Measurements from ENCODE around the gene SLC8A3. TPM values are rescaled to one million over a fixed set of nuclear protein-coding genes. Genes with fewer than 3 reads are reported as not detected.

Gene SLC8A3, protein sequence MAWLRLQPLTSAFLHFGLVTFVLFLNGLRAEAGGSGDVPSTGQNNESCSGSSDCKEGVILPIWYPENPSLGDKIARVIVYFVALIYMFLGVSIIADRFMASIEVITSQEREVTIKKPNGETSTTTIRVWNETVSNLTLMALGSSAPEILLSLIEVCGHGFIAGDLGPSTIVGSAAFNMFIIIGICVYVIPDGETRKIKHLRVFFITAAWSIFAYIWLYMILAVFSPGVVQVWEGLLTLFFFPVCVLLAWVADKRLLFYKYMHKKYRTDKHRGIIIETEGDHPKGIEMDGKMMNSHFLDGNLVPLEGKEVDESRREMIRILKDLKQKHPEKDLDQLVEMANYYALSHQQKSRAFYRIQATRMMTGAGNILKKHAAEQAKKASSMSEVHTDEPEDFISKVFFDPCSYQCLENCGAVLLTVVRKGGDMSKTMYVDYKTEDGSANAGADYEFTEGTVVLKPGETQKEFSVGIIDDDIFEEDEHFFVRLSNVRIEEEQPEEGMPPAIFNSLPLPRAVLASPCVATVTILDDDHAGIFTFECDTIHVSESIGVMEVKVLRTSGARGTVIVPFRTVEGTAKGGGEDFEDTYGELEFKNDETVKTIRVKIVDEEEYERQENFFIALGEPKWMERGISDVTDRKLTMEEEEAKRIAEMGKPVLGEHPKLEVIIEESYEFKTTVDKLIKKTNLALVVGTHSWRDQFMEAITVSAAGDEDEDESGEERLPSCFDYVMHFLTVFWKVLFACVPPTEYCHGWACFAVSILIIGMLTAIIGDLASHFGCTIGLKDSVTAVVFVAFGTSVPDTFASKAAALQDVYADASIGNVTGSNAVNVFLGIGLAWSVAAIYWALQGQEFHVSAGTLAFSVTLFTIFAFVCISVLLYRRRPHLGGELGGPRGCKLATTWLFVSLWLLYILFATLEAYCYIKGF
- total RNA-seq: 0.16 and 1.3 TPM in 2 replicates

DNA sequence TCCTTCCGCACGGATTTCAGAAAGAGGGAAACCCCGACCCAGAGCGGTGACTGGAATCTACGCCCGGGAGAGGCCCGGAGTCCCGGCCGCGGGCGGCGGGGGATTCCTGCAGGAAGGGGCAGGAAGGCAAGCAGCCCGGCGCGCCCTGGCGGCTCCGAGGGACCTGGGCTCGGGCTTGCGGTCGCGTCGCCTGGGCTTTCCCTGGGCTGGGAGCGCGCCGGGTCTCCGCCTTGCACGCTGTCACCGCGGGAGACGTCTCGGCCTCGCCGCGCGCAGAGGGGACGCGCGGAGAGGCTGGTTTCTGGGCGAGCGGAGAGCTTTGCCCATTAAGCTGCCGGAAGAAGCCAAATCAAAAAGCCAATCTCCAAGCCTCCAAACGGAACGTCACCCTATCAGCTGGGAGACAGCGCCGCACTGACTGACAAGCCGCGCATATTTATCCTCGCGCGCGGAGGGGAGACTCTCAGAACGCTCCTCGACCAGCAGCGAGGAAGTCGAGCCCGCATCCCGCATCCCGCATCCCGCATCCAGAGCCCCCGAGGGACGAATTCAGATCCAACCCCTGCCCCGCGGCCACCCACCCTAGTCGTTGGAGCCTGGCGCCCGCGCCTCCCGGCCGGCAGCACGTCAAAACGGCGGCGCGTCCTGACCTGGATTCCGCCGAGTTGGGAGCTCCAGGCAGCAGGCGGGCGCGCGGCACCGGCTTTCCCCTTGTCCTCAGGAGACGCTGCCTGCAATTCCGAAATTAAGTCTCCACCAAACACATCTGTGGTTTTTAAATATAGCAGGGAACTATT lies at the start of gene SLC8A3:
Gene SLC8A3, minus strand, starts transcription at position 293 of the 797 bp plus-strand sequence. CDS start 20,529 bp downstream, outside the sequence.

Other genes starting within 250 kb of the SLC8A3 start
- 27.4 and 33.4 TPM in 2 replicates for gene COX16, start 170.7 kb upstream of the SLC8A3 start, total RNA-seq
- gene SYNJ2BP, start 228.1 kb upstream of the SLC8A3 start, total RNA-seq: 11.8 and 22.0 TPM in 2 replicates

Measured in bladder microvascular endothelial cell (primary cell).